HepG2 (cell line): Measurements from ENCODE around the gene HOXC11. TPM values are rescaled to one million over a fixed set of nuclear protein-coding genes. Genes with fewer than 3 reads are reported as not detected.
A peak's percentile ranks its signal among the peaks of the same experiment; 100 is the strongest.

Experiments used
- ATAC-seq: fragments of 200-7000 bp; cut with Tn5 transposase; 3 replicates; pipeline ENCODE4 v1.9.1; 2020; ENCODE audit warnings: mild to moderate bottlenecking, moderate library complexity
- BruUV-seq: library from RNA; stranded (reverse); fragments of 400-500 nt; replicated peaks from 2 replicates; lab custom pipeline; 2021; lab: Mats Ljungman, UMichigan
- CTCF ChIA-PET: fragments of 300-600 bp; formaldehyde crosslinking; extraction: SDS; loops from one replicate; lab custom pipeline; 2021; ENCODE audit warnings: low total read pairs, inconsistent platforms, low intra/inter-chr PET ratio; lab: Yijun Ruan, JAX
- POLR2A ChIA-PET: fragments of 350-600 bp; sonication (Branson Sonifier 250); formaldehyde crosslinking; loops from one replicate; lab custom pipeline; 2020; ENCODE audit warnings: antibody characterized with exemption, inconsistent platforms; lab: Yijun Ruan, JAX
- DNase-seq: peaks from one replicate; pipeline ENCODE4 v3.0.0-alpha.2; 2015; ENCODE audit warnings: low spot score
- FAIRE-seq: peaks from 3 replicates; lab custom pipeline; 2011; peaks lifted over from hg19 to GRCh38; lab: Jason Lieb, UNC
- H2AFZ ChIP-seq: one replicate; pipeline ENCODE4 v1.6.1; 2011; ENCODE audit warnings: low read length, inconsistent platforms
- H3K27ac ChIP-seq: fragments of 300-600 bp; 3 replicates; pipeline ENCODE4 v1.8.0; 2011; ENCODE audit warnings: mixed run types, mild to moderate bottlenecking, mixed read lengths, low read length, inconsistent platforms; ENCODE audit not compliant: insufficient read depth; ENCODE audit errors: extremely low read length
- H3K27me3 ChIP-seq, 2 experiments: fragments of 200-600 bp in 1 of 2; 2 replicates in 1 of 2; 3 replicates in 1 of 2; pipeline versions ENCODE4 v1.6.0 to v1.8.0; 2011; ENCODE audit warnings: low read length in 2 of 2, mild to moderate bottlenecking in 2 of 2, moderate library complexity in 2 of 2, inconsistent platforms in 1 of 2; ENCODE audit not compliant: insufficient read depth in 2 of 2, control insufficient read depth in 1 of 2
- H3K36me3 ChIP-seq, 2 experiments: fragments of 200-600 bp in 1 of 2; replicated peaks in 1 of 2; 2 replicates in 1 of 2; 3 replicates in 1 of 2; pipeline versions ENCODE4 v1.5.1 to v1.8.0; 2011; ENCODE audit warnings: low read length in 2 of 2, inconsistent platforms in 1 of 2; ENCODE audit not compliant: insufficient read depth in 2 of 2, control insufficient read depth in 1 of 2
- H3K4me1 ChIP-seq: 2 replicates; pipeline ENCODE4 v1.5.1; 2012; ENCODE audit warnings: low read length, inconsistent platforms; ENCODE audit not compliant: insufficient read depth
- H3K4me2 ChIP-seq: 2 replicates; pipeline ENCODE4 v1.6.0; 2011; ENCODE audit warnings: low read depth, low read length, inconsistent platforms
- H3K4me3 ChIP-seq, 3 experiments: fragments of 200-600 bp in 1 of 3; sonication (generic), shearing (Covaris generic) in 1 of 3; replicated peaks in 1 of 3; 2 replicates each; pipeline ENCODE4 v1.5.1; 2011 to 2016; ENCODE audit warnings: low read length in 3 of 3, inconsistent platforms in 2 of 3, low read depth in 2 of 3, mild to moderate bottlenecking in 2 of 3, control low read depth in 1 of 3, mixed read lengths in 1 of 3; ENCODE audit not compliant: insufficient read depth in 1 of 3
- H3K79me2 ChIP-seq: one replicate; pipeline ENCODE4 v1.6.1; 2011; ENCODE audit warnings: low read length, inconsistent platforms; ENCODE audit not compliant: insufficient read depth
- H3K9ac ChIP-seq: 2 replicates; pipeline ENCODE4 v1.6.0; 2011; ENCODE audit warnings: mild to moderate bottlenecking, low read depth, low read length, inconsistent platforms; ENCODE audit not compliant: insufficient read depth
- H3K9me3 ChIP-seq: 2 replicates; pipeline ENCODE4 v1.5.1; 2012; ENCODE audit warnings: mild to moderate bottlenecking, low read length
- H4K20me1 ChIP-seq: 2 replicates; pipeline ENCODE4 v1.6.0; 2011; ENCODE audit warnings: inconsistent platforms, mild to moderate bottlenecking, low read length, moderate library complexity; ENCODE audit not compliant: insufficient read depth
- MLLT10 ChIP-seq: sonication (generic); formaldehyde crosslinking; IDR thresholded peaks from 2 replicates; pipeline ENCODE4 v1.4.0; 2020; ENCODE audit warnings: missing genetic modification reagents
- POLR2G ChIP-seq: fragments of 200-400 bp; formaldehyde crosslinking; IDR thresholded peaks from 2 replicates; pipeline ENCODE4 v1.6.1; 2018; ENCODE audit warnings: mild to moderate bottlenecking, low read depth, low read length, moderate library complexity
- RNF2 ChIP-seq: fragments of 450-650 bp; conservative IDR thresholded peaks from 2 replicates; pipeline ENCODE4 v1.6.1; 2016; ENCODE audit warnings: low read depth
- SNAPC4 ChIP-seq: sonication (generic); formaldehyde crosslinking; IDR thresholded peaks from 2 replicates; pipeline ENCODE4 v1.4.0; 2020; ENCODE audit warnings: mild to moderate bottlenecking, missing genetic modification reagents
- ZNF230 ChIP-seq: sonication (generic); formaldehyde crosslinking; IDR thresholded peaks from 2 replicates; pipeline ENCODE4 v1.4.0; 2020; ENCODE audit warnings: mild to moderate bottlenecking, missing genetic modification reagents
- ZNF280B ChIP-seq: sonication (generic); formaldehyde crosslinking; IDR thresholded peaks from 2 replicates; pipeline ENCODE4 v1.5.0; 2020; ENCODE audit warnings: missing genetic modification reagents, mild to moderate bottlenecking, borderline replicate concordance
- ZNF724P ChIP-seq: sonication (generic); formaldehyde crosslinking; IDR thresholded peaks from 2 replicates; pipeline ENCODE4 v1.8.0; 2022; ENCODE audit warnings: missing genetic modification reagents, borderline replicate concordance
- WGBS: methylation state at CpG from one replicate; pipeline ENCODE4 v1.1.6; 2017; ENCODE audit warnings: low lambda C conversion rate; 5-methylcytosine and 5-hydroxymethylcytosine counted together
- in situ Hi-C: cut with HindIII; loops from 2 replicates; pipeline ENCODE4 v1.10.0; 2017; ENCODE audit warnings: low pct_unique_long_range_greater_than_20kb; ENCODE audit not compliant: extremely low pct_ligation_motif_present
- intact Hi-C: fragments of 100-400 bp; cut with micrococcal nuclease; formaldehyde crosslinking; loops from one replicate; pipeline ENCODE4 v1.10.0; 2022; ENCODE audit not compliant: unreplicated experiment
- polyA plus RNA-seq, 8 experiments: library from polyadenylated mRNA; depleted of rRNA in 3 of 8; stranded (reverse) in 7 of 8; unstranded in 1 of 8; fragments of >200 nt; fragmentation: Illumina TruSeq in 4 of 8; extraction: Trizol in 4 of 8; gene quantifications; 2 replicates each; pipeline versions ENCODE4 v1.2.1 to v1.2.3, GENCODE V29; 2011 to 2016; ENCODE audit warnings: low read depth in 4 of 8, missing spikeins in 1 of 8, mixed read lengths in 1 of 8; ENCODE audit not compliant: insufficient read depth in 1 of 8
- total RNA-seq, 5 experiments: library from RNA; depleted of rRNA; stranded (reverse); fragments of >200 nt; fragmentation: Illumina TruSeq; extraction: Trizol; gene quantifications; 2 replicates each; pipeline ENCODE4 v1.2.3, GENCODE V29; 2016; ENCODE audit warnings: low read depth in 1 of 5

Gene HOXC11
- total and polyA plus RNA-seq, 2 of the 13 experiments (the other 11 are each of a cell fraction or from before 2014, with no cell fraction given), result not detected

DNA sequence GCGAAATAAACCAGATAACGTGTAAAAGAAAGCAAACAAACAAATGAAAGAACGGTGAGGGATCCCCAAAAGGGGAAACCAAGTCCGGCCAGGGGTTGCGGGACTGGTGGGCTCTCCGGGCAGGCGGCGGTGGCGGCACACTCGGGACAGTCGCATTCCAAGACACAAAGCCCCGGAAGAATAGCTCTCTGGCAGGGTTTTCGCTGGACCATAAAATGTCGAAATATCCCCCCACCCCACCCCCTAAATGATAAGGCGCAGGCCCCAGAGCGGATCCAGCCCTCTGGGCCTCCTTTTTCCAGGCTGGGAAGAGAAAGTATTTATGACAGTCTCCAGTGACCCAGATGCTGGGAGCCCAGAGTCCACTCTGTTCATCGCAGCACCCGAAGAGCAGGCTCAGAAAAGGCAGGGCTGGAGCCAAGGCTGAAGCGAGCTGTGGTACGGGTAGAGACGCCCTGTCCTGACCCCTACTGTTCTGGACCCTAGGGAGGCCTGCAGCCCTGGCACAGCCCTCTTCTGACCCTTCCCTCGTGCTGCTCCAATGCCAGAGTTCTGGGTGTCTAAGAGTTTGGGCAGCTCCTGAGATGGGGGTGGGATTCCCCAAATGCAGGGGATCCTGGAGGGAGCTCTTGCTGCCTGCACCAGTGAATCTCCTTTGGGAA lies 33.8 kb downstream of the HOXC11 start:
- Histone ChIP-seq H3K4me3 (peak overlapping the region in 1 of 3 experiments; percentile 48; a peak in 1 of 6 replicates), H3K4me1 (peaks cover 30% of the 10 kb centered on the region), H3K27me3 (peaks cover 30 to 91% of the 10 kb centered on the region in 2 experiments), H3K36me3 (no peaks in the 10 kb centered on the region), H3K9ac (no peak overlapping the region), H3K79me2 (no peaks in the 10 kb centered on the region), H3K27ac (no peak overlapping the region), H4K20me1 (no peaks in the 10 kb centered on the region), H3K4me2 (peak overlapping the region; percentile 73), H2AFZ (no peak overlapping the region), H3K9me3 (no peaks in the 10 kb centered on the region)
- no peak for TF ChIP-seq MLLT10 (CRISPR knock-in tag)
- 0 out of 2 replicates have a peak, but pooled peaks have one; percentile 30 for TF ChIP-seq ZNF230 (CRISPR knock-in tag)
- TF ChIP-seq POLR2G, result no peak
- TF ChIP-seq RNF2, result 0 out of 2 replicates have a peak, but pooled peaks have one; percentile 11
- CTCF ChIA-PET, result interaction anchor here (0.7 to 3.3 kb wide), 7 partner anchors 18 to 210 kb away, joined by 3 to 48 read pairs (median 9); no protein-coding TSS in a partner anchor
- ATAC-seq (peak; percentile 50), FAIRE-seq (no peak), DNase-seq (no peak)
- BruUV-seq, result no TSS peak
- POLR2A ChIA-PET, result interaction anchor here (1.4 kb wide), 1 partner anchor 273 kb away, joined by 3 read pairs; the partner anchor contains the start of genes CBX5 and HNRNPA1
- in situ Hi-C loops (no loop called here), intact Hi-C loops (loop anchor here (1.0 to 10.0 kb wide), 4 partner anchors 185 to 358 kb away; partner anchors contain the start of gene GPR84)
- 15% methylated on average over 16 of the region's 22 CpGs for WGBS

- FAIRE-seq (no peak), DNase-seq (no peak), ATAC-seq (no peak)
- Histone ChIP-seq H4K20me1 (no peaks in the 10 kb centered on the region), H3K79me2 (no peaks in the 10 kb centered on the region), H3K9me3 (no peaks in the 10 kb centered on the region), H3K27me3 (peaks cover 30 to 87% of the 10 kb centered on the region in 2 experiments), H3K4me2 (no peak overlapping the region), H3K36me3 (no peaks in the 10 kb centered on the region), H3K27ac (no peak overlapping the region), H3K4me1 (peaks cover 30% of the 10 kb centered on the region), H3K4me3 (no peak overlapping the region), H2AFZ (no peak overlapping the region), H3K9ac (no peak overlapping the region)
- intact Hi-C loops, result loop anchor here (2.0 to 10.0 kb wide), 2 partner anchors 201 to 357 kb away; partner anchors contain the start of gene GPR84
- ChIA-PET POLR2A (no interaction called here), CTCF (interaction anchor here (0.8 kb wide), 1 partner anchor 184 kb away, joined by 3 read pairs; no protein-coding TSS in a partner anchor)
- WGBS, result 3% methylated on average over 2 of the region's 2 CpGs
- in situ Hi-C loops, result no loop called here
- BruUV-seq, result no TSS peak
- TF ChIP-seq ZNF280B (no peak), SNAPC4 (CRISPR knock-in tag) (no peak), ZNF724P (CRISPR knock-in tag) (no peak)
Observed at GRCh38 chr12:54007538-54008259, 34.8 kb downstream of the HOXC11 start.
